Left ventricle myocardium inferior (tissue), 1 donor: Measurements from ENCODE around the gene ZNF76. TPM values are rescaled to one million over a fixed set of nuclear protein-coding genes. Genes with fewer than 3 reads are reported as not detected.

Experiments used
- DNase-seq: peaks from one replicate; pipeline ENCODE4 v3.0.0-alpha.2; 2020
- H3K27ac ChIP-seq: fragments of 200-600 bp; replicated peaks from 2 replicates; pipeline ENCODE4 v1.8.0; 2021
- H3K27me3 ChIP-seq: fragments of 200-600 bp; 2 replicates; pipeline ENCODE4 v1.8.0; 2021; ENCODE audit warnings: low read depth
- H3K36me3 ChIP-seq: fragments of 200-600 bp; 2 replicates; pipeline ENCODE4 v1.8.0; 2021
- H3K4me1 ChIP-seq: fragments of 200-600 bp; 2 replicates; pipeline ENCODE4 v1.8.0; 2021
- H3K4me3 ChIP-seq: fragments of 200-600 bp; 2 replicates; pipeline ENCODE4 v1.8.0; 2021; ENCODE audit warnings: mild to moderate bottlenecking, moderate library complexity
- H3K9me3 ChIP-seq: fragments of 200-600 bp; replicated peaks from 2 replicates; pipeline ENCODE4 v1.8.0; 2021
- CTCF ChIP-seq: fragments of 200-600 bp; IDR thresholded peaks from 2 replicates; pipeline ENCODE4 v1.8.0; 2021; ENCODE audit warnings: antibody characterized with exemption, mild to moderate bottlenecking, borderline replicate concordance
- intact Hi-C: fragments of 100-400 bp; cut with micrococcal nuclease; formaldehyde crosslinking; loops from one replicate; pipeline ENCODE4 v1.11.0; 2022
- total RNA-seq: library from RNA; stranded (reverse); fragmentation: NEBNext Ultra II Directional; extraction: Animal tissue kit (Norgen Biotek cat#: 25700); gene quantifications from one replicate; pipeline ENCODE4 v1.2.1, GENCODE V29; 2021
- donor health status: DM: no; HTN: yes; CAD: no; lungs with severe emphysema.

The ZNF76 gene
- total RNA-seq, 1 donor from 2014 or later = 38.7 TPM

- DNase-seq = no peak
- no peak for TF ChIP-seq CTCF
- Histone ChIP-seq H3K9me3 (no peaks in the 10 kb centered on the region), H3K27ac (peak overlapping the region; percentile 58), H3K27me3 (peaks cover 20% of the 10 kb centered on the region), H3K4me3 (no peak overlapping the region), H3K36me3 (no peaks in the 10 kb centered on the region), H3K4me1 (peaks cover 81% of the 10 kb centered on the region)
- intact Hi-C loops = no loop called here
These were observed 39.7 kb upstream of the ZNF76 start for GRCh38 chr6:35219683-35220326.

GRCh38 chr6:35220711-35221110, 38.8 kb upstream of the ZNF76 start:
- Histone ChIP-seq H3K27ac (peak overlapping the region; percentile 58), H3K4me3 (no peak overlapping the region), H3K9me3 (no peaks in the 10 kb centered on the region), H3K4me1 (peaks cover 75% of the 10 kb centered on the region), H3K27me3 (peaks cover 11% of the 10 kb centered on the region), H3K36me3 (no peaks in the 10 kb centered on the region)
- peak; percentile 41 for DNase-seq
- TF ChIP-seq CTCF = no peak
- intact Hi-C loops = no loop called here

GRCh38 chr6:35223396-35223795, 36.1 kb upstream of the ZNF76 start:
- H3K4me1 ChIP-seq = peaks cover 51% of the 10 kb centered on the region
- intact Hi-C loops = no loop called here
- no peak for TF ChIP-seq CTCF
- H3K27me3 ChIP-seq = no peaks in the 10 kb centered on the region
- H3K4me3 ChIP-seq = no peak overlapping the region
- no peaks in the 10 kb centered on the region for H3K36me3 ChIP-seq
- H3K27ac ChIP-seq = no peak overlapping the region
- no peak for DNase-seq
- H3K9me3 ChIP-seq = no peaks in the 10 kb centered on the region

- Histone ChIP-seq H3K27ac (peak overlapping the region; percentile 46), H3K4me1 (peaks cover 39% of the 10 kb centered on the region), H3K27me3 (no peaks in the 10 kb centered on the region), H3K9me3 (no peaks in the 10 kb centered on the region), H3K36me3 (no peaks in the 10 kb centered on the region), H3K4me3 (no peak overlapping the region)
- DNase-seq = no peak
- no peak for TF ChIP-seq CTCF
- intact Hi-C loops = no loop called here
These were observed 34.8 kb upstream of the ZNF76 start for GRCh38 chr6:35224720-35225119.

- TF ChIP-seq CTCF = no peak
- Histone ChIP-seq H3K9me3 (no peaks in the 10 kb centered on the region), H3K4me1 (peaks cover 41% of the 10 kb centered on the region), H3K27me3 (no peaks in the 10 kb centered on the region), H3K36me3 (no peaks in the 10 kb centered on the region), H3K4me3 (no peak overlapping the region), H3K27ac (no peak overlapping the region)
- DNase-seq = no peak
- intact Hi-C loops = no loop called here
These were observed 31.1 kb upstream of the ZNF76 start for GRCh38 chr6:35228481-35228880.
